Measurements from ENCODE around the gene NABP2.
"Not testable (repeated sequence)": the region's sequence is repeated elsewhere in the genome, so short reads cannot be mapped to it uniquely, and the experiment has no call there.

Gene NABP2

GRCh38 chr12:56248711-56249110 is 24.6 kb downstream of the NABP2 start:
- no peak for DNase-seq

- no peak for DNase-seq
Measured at GRCh38 chr12:56252649-56253048, 28.5 kb downstream of the NABP2 start.

GRCh38 chr12:56253091-56253490 is 28.9 kb downstream of the NABP2 start:
- no peak for DNase-seq

- DNase-seq: no peak
Measured at GRCh38 chr12:56255671-56256070, 31.5 kb downstream of the NABP2 start.

GRCh38 chr12:56256326-56256960 is 32.3 kb downstream of the NABP2 start:
- DNase-seq: no peak

- DNase-seq: no peak
Measured at GRCh38 chr12:56257071-56257470, 32.9 kb downstream of the NABP2 start.

GRCh38 chr12:56257491-56258067 is 33.4 kb downstream of the NABP2 start:
- DNase-seq: peak; percentile 14

GRCh38 chr12:56258068-56258819 is 34.1 kb downstream of the NABP2 start, which contains the start of gene ANKRD52:
TSS of gene ANKRD52 (minus strand) at chr12:56258384. CDS start at chr12:56258269, 115 bp downstream.
- peak; percentile 66 for DNase-seq

GRCh38 chr12:56258820-56259183 is 34.7 kb downstream of the NABP2 start:
- DNase-seq: peak; percentile 28

- DNase-seq: no peak
Measured at GRCh38 chr12:56260380-56260779, 36.2 kb downstream of the NABP2 start.

- no peak for DNase-seq
Measured at GRCh38 chr12:56260921-56261320, 36.8 kb downstream of the NABP2 start.

GRCh38 chr12:56261503-56262232 is 37.5 kb downstream of the NABP2 start:
- no peak for DNase-seq

- not testable (repeated sequence) for DNase-seq
Measured at GRCh38 chr12:56262955-56263354, 38.8 kb downstream of the NABP2 start.

GRCh38 chr12:56266068-56266692 is 42.0 kb downstream of the NABP2 start:
- not testable (repeated sequence) for DNase-seq

- peak; percentile 70 for DNase-seq
Measured at GRCh38 chr12:56266693-56267442, 42.7 kb downstream of the NABP2 start, which contains the start of gene COQ10A. TSS of gene COQ10A (plus strand) at chr12:56266942. CDS start at chr12:56267119, 177 bp downstream.

GRCh38 chr12:56267443-56268071 is 43.4 kb downstream of the NABP2 start:
- peak; percentile 14 for DNase-seq

GRCh38 chr12:56271031-56271430 is 46.9 kb downstream of the NABP2 start:
- DNase-seq: no peak

GRCh38 chr12:56272468-56272867 is 48.3 kb downstream of the NABP2 start:
- DNase-seq: not testable (repeated sequence)

- DNase-seq: no peak
Measured at GRCh38 chr12:56274299-56274698, 50.2 kb downstream of the NABP2 start.

- no peak for DNase-seq
Measured at GRCh38 chr12:56278905-56279304, 54.8 kb downstream of the NABP2 start.
